ENCODE data around the gene EIF4H.
"Not testable (repeated sequence)": the region's sequence is repeated elsewhere in the genome, so short reads cannot be mapped to it uniquely, and the experiment has no call there.

EIF4H gene

DNA sequence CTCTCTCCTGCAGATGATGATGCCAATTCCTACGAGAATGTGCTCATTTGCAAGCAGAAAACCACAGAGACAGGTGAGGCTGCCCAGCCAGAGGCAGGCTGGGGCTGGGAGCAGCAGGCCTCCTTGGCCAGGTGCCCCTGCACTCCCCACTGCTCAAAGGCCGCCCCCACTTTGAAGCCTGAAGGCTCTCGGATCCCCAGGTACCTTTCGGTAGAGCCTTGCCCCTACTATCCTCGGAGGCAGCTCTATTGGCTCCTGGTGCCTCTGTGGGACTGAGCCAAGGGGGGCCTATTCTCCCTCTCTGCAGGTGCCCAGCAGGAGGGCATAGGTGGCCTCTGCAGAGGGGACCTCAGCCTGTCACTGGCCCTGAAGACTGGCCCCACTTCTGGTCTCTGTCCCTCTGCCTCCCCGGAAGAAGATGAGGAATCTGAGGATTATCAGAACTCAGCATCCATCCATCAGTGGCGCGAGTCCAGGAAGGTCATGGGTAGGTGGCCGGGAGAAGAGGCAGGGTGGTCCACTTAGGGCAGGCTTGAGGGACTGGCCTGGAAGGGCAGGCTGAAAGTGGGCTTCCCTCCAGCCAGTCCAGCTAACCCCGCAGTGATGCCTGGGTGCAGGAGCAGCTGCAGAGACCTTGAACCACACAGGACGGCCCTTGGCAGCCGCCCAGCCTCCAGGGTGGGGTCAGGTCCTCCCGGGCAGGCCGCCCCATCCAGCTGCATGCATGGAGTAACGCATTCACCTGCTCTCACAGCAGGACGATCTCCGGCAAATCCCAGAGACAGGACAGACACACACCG, 49.8 kb downstream of the EIF4H start:
- DNase-seq (ENCODE audit: low read depth in 2 of 3, low spot score in 1 of 3) = no peak

- DNase-seq (ENCODE audit: low read depth in 2 of 3, low spot score in 1 of 3) = no peak
These were observed 50.3 kb downstream of the EIF4H start for GRCh38 chr7:74224511-74224832.

DNA sequence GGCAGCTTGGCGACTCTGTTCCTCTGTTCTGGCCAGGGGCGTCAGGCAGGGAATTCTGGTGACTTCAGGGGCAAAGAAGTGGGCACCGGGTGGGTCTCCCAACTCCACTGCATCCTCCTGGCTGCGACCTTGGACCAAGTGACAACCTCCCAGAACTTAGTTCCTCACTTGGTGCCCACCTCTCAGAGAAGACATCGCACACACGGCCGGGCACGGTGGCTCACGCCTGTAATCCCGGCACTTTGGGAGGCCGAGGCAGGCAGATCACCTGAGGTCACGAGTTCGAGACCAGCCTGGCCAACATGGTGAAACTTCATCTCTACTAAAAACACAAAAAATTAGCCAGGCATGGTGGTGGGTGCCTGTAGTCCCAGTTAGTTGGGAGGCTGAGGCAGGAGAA, 50.8 kb downstream of the EIF4H start:
- DNase-seq (ENCODE audit: low read depth in 2 of 3, low spot score in 1 of 3) = not testable (repeated sequence)

- DNase-seq (ENCODE audit: low read depth in 2 of 3, low spot score in 1 of 3) = no peak
These were observed 51.2 kb downstream of the EIF4H start for GRCh38 chr7:74225400-74225799.

GRCh38 chr7:74226633-74227032, 52.5 kb downstream of the EIF4H start:
- DNase-seq (ENCODE audit: low read depth in 2 of 3, low spot score in 1 of 3) = no peak

GRCh38 chr7:74228951-74229900, 55.1 kb downstream of the EIF4H start:
- no peak for DNase-seq (ENCODE audit: low read depth in 2 of 3, low spot score in 1 of 3)

GRCh38 chr7:74230446-74231231, 56.5 kb downstream of the EIF4H start:
- no peak for DNase-seq (ENCODE audit: low read depth in 2 of 3, low spot score in 1 of 3)

- no peak for DNase-seq (ENCODE audit: low read depth in 2 of 3, low spot score in 1 of 3)
These were observed 57.1 kb downstream of the EIF4H start for GRCh38 chr7:74231232-74231590.

- no peak for DNase-seq (ENCODE audit: low read depth in 2 of 3, low spot score in 1 of 3)
These were observed 59.6 kb downstream of the EIF4H start for GRCh38 chr7:74233655-74234285.

GRCh38 chr7:74235518-74236268, 61.5 kb downstream of the EIF4H start:
- no peak for DNase-seq (ENCODE audit: low read depth in 2 of 3, low spot score in 1 of 3)

GRCh38 chr7:74236284-74236683, 62.1 kb downstream of the EIF4H start:
- no peak for DNase-seq (ENCODE audit: low read depth in 2 of 3, low spot score in 1 of 3)

DNA sequence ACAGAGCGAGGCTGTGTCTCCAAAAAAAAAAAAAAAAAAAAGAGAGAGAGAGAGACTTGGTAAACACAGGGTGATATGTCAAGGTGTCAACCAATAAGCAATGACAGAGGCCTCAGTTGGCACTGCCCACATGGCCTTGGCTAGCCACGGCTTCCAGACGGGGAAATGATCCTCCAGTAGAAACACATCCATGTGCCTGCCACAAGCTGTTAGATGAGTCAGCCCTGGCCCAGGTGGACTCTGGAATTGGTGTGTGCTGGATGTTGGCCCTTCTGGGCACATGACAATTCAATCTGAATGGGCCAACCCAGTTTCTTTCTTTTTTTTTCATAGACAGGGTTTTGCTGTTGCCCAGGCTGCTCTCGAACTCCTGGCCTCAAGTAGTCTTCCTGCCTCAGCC, 66.3 kb downstream of the EIF4H start:
- no peak for DNase-seq (ENCODE audit: low read depth in 2 of 3, low spot score in 1 of 3)

DNA sequence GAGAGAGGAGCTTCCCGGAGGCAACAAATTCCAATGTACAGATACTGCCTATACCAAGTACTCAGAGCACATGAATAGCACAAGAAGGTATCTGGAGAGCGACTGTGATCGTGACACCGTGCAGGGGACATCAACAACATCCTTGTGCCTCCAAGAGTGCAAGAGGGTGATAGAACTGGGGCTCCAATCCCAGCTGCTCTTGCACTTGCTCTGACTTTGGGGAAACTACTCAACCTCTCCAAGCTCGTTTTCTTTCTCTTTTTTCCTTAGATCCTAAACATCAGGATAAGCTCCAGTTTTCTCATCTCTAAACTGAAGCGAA, 67.9 kb downstream of the EIF4H start:
- no peak for DNase-seq (ENCODE audit: low read depth in 2 of 3, low spot score in 1 of 3)

GRCh38 chr7:74246497-74246896, 72.3 kb downstream of the EIF4H start:
- no peak for DNase-seq (ENCODE audit: low read depth in 2 of 3, low spot score in 1 of 3)
